HG02588 (cell line): ENCODE measurements around the gene C12orf56.
A peak's percentile ranks its signal among the peaks of the same experiment; 100 is the strongest.
"Not testable (repeated sequence)": the region's sequence is repeated elsewhere in the genome, so short reads cannot be mapped to it uniquely, and the experiment has no call there.

Experiments used
- ATAC-seq: cut with Tn5 transposase; IDR thresholded peaks from one replicate; pipeline ENCODE4 v1.9.1; 2021; ENCODE audit warnings: mild to moderate bottlenecking, moderate library complexity; ENCODE audit not compliant: unreplicated experiment

Gene C12orf56

GRCh38 chr12:64240781-64241180 is 149.8 kb downstream of the C12orf56 start:
- no peak for ATAC-seq

- no peak for ATAC-seq
Measured at GRCh38 chr12:64237382-64237781, 153.2 kb downstream of the C12orf56 start.

DNA sequence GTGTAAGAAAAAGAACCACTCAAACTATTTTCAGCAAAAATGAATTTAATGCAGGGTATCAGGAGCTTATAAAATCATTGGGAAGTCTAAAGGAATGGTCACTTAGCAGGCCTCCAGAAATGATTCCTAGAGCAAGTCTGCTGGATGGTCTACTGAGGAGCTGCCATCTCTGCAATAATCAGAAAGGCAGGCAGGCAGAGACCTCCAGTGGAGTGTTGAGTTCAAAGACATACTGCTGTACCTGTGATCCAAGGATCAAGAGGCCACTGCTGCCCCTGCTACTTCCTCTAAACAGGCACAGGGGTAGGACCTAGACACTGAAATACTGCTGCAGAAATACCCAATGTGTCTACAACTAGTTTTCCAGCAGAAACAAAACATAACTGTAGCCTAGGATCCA is 154.0 kb downstream of the C12orf56 start:
- no peak for ATAC-seq

GRCh38 chr12:64232196-64232595 is 158.4 kb downstream of the C12orf56 start:
- no peak for ATAC-seq

GRCh38 chr12:64229796-64230195 is 160.8 kb downstream of the C12orf56 start:
- no peak for ATAC-seq

DNA sequence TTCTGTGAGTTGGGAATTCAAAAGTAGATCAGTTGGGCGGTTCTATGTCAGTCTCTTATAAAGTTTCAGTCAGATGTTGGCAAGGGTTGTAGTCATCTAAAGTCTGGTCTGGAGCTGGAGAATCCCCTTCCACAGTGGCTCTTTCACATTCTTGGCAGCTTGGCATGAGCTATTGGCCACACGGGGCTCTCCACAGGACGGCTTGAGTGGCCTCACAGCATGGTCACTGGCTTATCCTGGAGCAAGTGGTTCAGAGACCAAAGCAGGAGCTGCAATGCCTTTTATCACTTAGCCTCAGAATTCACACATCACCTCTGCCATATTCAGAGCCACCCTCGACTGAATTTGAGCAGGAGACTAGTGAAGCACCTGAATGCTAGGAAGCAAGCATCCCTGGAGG is 161.3 kb downstream of the C12orf56 start:
- ATAC-seq: no peak

DNA sequence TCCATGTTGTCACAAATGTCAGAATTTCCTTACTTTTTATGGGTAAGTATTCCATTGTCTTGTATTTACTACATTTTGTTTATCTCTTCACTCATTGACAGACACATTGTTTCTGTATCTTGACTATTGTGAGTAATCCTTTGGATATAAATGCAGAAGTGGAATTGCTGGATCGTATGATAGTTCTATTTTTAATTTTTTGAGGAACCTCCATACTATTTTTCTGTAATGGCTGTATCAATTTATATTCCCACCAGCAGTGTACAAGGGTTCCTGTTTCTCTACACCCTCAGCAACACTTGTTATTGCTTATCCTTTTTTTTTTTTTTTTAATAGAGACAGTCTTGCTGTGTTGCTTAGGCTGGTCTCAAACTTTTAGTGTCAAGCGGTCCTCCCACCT is 164.9 kb downstream of the C12orf56 start:
- ATAC-seq: no peak

GRCh38 chr12:64222009-64222765 is 168.4 kb downstream of the C12orf56 start, which contains the start of gene KICS2:
Gene KICS2 (minus strand): TSS chr12:64222296. CDS start chr12:64222237, 59 bp downstream.
- peak; percentile 96 for ATAC-seq

DNA sequence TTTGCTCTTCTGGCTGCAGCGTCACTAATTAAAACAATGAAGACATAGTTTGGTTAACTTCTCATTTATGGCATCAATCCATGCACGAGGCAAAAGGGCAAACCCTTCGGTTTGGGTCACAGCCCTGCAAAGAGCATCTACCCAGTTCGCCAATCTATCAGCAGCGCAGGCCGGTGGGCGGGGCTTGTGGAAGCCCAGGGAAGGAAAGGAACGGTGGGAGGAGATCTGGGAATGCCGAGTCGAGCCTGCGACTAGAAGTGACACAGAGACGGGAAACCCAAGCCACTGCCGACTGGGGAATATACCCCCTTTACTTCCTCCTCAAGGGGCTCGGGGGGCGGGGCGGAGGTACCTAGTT is 168.9 kb downstream of the C12orf56 start:
- ATAC-seq: peak; percentile 24

GRCh38 chr12:64220046-64220445 is 170.5 kb downstream of the C12orf56 start:
- ATAC-seq: no peak

- ATAC-seq: no peak
Measured at GRCh38 chr12:64219145-64219544, 171.4 kb downstream of the C12orf56 start.

GRCh38 chr12:64218597-64218996 is 172.0 kb downstream of the C12orf56 start:
- no peak for ATAC-seq

- ATAC-seq: not testable (repeated sequence)
Measured at GRCh38 chr12:64217643-64218042, 172.9 kb downstream of the C12orf56 start.

DNA sequence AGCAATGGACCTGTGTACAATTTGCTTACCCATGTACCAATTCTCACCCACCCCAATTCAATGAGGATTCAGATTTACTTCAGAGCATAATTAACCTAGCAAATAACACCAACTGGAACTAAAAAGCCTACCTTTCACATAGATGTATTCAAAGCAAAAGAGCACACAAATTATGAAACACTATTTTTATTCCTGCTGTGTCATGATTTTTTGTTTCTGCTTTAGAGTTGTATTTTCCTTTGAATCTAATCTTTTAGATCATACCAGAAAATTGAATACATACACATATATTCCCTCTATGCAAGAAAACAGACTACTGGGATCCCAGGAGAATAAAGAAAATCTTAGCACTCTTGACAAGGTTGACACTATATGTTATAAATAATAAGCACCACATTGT is 174.3 kb downstream of the C12orf56 start:
- no peak for ATAC-seq
